H9 (cell line): Measurements from ENCODE around the gene UPK1A. TPM values are rescaled to one million over a fixed set of nuclear protein-coding genes. Genes with fewer than 3 reads are reported as not detected.

Source experiments
- DNase-seq: peaks from one replicate; pipeline ENCODE4 v3.0.0-alpha.2; 2017
- H2AFZ ChIP-seq: one replicate; pipeline ENCODE4 v1.6.1; 2013; ENCODE audit warnings: mild to moderate bottlenecking, low read length, control low read depth, moderate library complexity
- H2AK5ac ChIP-seq: 2 replicates; pipeline ENCODE4 v1.6.1; 2013; ENCODE audit warnings: low read length, control low read depth, mixed read lengths; ENCODE audit not compliant: insufficient read length
- H2BK120ac ChIP-seq: one replicate; pipeline ENCODE4 v1.6.1; 2013; ENCODE audit warnings: low read depth, mild to moderate bottlenecking, low read length, control low read depth, inconsistent platforms; ENCODE audit not compliant: poor library complexity, severe bottlenecking
- H2BK12ac ChIP-seq: 2 replicates; pipeline ENCODE4 v1.6.1; 2013; ENCODE audit warnings: low read length, control low read depth, mixed read lengths, low read depth; ENCODE audit not compliant: insufficient read length
- H2BK15ac ChIP-seq: 2 replicates; pipeline ENCODE4 v1.6.1; 2013; ENCODE audit warnings: low read depth, low read length, control low read depth
- H2BK20ac ChIP-seq: one replicate; pipeline ENCODE4 v1.6.1; 2013; ENCODE audit warnings: low read depth, mild to moderate bottlenecking, low read length, control low read depth, inconsistent platforms; ENCODE audit not compliant: poor library complexity, severe bottlenecking
- H2BK5ac ChIP-seq: 2 replicates; pipeline ENCODE4 v1.6.1; 2013; ENCODE audit warnings: low read length, control low read depth, mixed read lengths; ENCODE audit not compliant: insufficient read length
- H3K14ac ChIP-seq: 2 replicates; pipeline ENCODE4 v1.6.1; 2013; ENCODE audit warnings: low read length, control low read depth; ENCODE audit not compliant: insufficient read depth
- H3K18ac ChIP-seq: 2 replicates; pipeline ENCODE4 v1.6.1; 2013; ENCODE audit warnings: low read depth, mild to moderate bottlenecking, mixed read lengths, low read length, control low read depth; ENCODE audit not compliant: insufficient read length
- H3K23ac ChIP-seq: 2 replicates; pipeline ENCODE4 v1.6.1; 2013; ENCODE audit warnings: low read length, control low read depth, mixed read lengths, low read depth; ENCODE audit not compliant: insufficient read length
- H3K23me2 ChIP-seq: 2 replicates; pipeline ENCODE4 v1.6.1; 2013; ENCODE audit warnings: low read depth, mild to moderate bottlenecking, mixed read lengths, low read length, control low read depth; ENCODE audit not compliant: insufficient read length, poor library complexity, severe bottlenecking
- H3K27ac ChIP-seq: 2 replicates; pipeline ENCODE4 v1.5.1; 2013; ENCODE audit warnings: low read length, control low read depth, mixed read lengths, low read depth; ENCODE audit not compliant: insufficient read length
- H3K27me3 ChIP-seq: 2 replicates; pipeline ENCODE4 v1.6.1; 2013; ENCODE audit warnings: low read length, control low read depth, inconsistent platforms; ENCODE audit not compliant: insufficient read depth
- H3K4ac ChIP-seq: 2 replicates; pipeline ENCODE4 v1.6.1; 2013; ENCODE audit warnings: low read depth, mild to moderate bottlenecking, control low read depth, inconsistent platforms, low read length, moderate library complexity
- H3K4me1 ChIP-seq: 2 replicates; pipeline ENCODE4 v1.6.1; 2013; ENCODE audit warnings: low read length, control low read depth, inconsistent platforms; ENCODE audit not compliant: insufficient read depth
- H3K4me2 ChIP-seq: 2 replicates; pipeline ENCODE4 v1.6.1; 2013; ENCODE audit warnings: low read length, control low read depth, mixed read lengths; ENCODE audit not compliant: insufficient read length, insufficient read depth
- H3K56ac ChIP-seq: 2 replicates; pipeline ENCODE4 v1.6.1; 2013; ENCODE audit warnings: low read depth, mild to moderate bottlenecking, mixed read lengths, low read length, control low read depth; ENCODE audit not compliant: insufficient read length
- H3K79me1 ChIP-seq: 2 replicates; pipeline ENCODE4 v1.6.1; 2013; ENCODE audit warnings: low read depth, mild to moderate bottlenecking, moderate library complexity, low read length, control low read depth, inconsistent platforms; ENCODE audit not compliant: insufficient read depth, poor library complexity, severe bottlenecking
- H3K79me2 ChIP-seq: 2 replicates; pipeline ENCODE4 v1.6.1; 2013; ENCODE audit warnings: low read length, control low read depth, inconsistent platforms; ENCODE audit not compliant: insufficient read depth
- H3K9ac ChIP-seq: 2 replicates; pipeline ENCODE4 v1.6.1; 2013; ENCODE audit warnings: low read length, control low read depth, mixed read lengths; ENCODE audit not compliant: insufficient read length; ENCODE audit errors: extremely low read depth
- H3K9me3 ChIP-seq: one replicate; pipeline ENCODE4 v1.6.1; 2013; ENCODE audit warnings: low read depth, low read length, inconsistent platforms; ENCODE audit not compliant: control insufficient read depth
- H3T11ph ChIP-seq: one replicate; pipeline ENCODE4 v1.6.1; 2013; ENCODE audit warnings: mild to moderate bottlenecking, low read length, control low read depth, inconsistent platforms
- H4K20me1 ChIP-seq: one replicate; pipeline ENCODE4 v1.6.1; 2013; ENCODE audit not compliant: control insufficient read depth, insufficient read length, insufficient read depth
- H4K5ac ChIP-seq: 2 replicates; pipeline ENCODE4 v1.6.1; 2013; ENCODE audit warnings: low read depth, mild to moderate bottlenecking, mixed read lengths, low read length, control low read depth; ENCODE audit not compliant: insufficient read length
- H4K8ac ChIP-seq: replicated peaks from 2 replicates; pipeline ENCODE4 v1.6.1; 2013; ENCODE audit warnings: low read length, control low read depth, mixed read lengths, low read depth; ENCODE audit not compliant: insufficient read length
- H4K91ac ChIP-seq: 2 replicates; pipeline ENCODE4 v1.6.1; 2013; ENCODE audit warnings: low read depth, mild to moderate bottlenecking, moderate library complexity, mixed read lengths, low read length, control low read depth; ENCODE audit not compliant: insufficient read length
- H3K27ac Mint-ChIP-seq, 3 experiments: 2 replicates in 2 of 3; 3 replicates in 1 of 3; pipeline ENCODE4 v1.8.0; 2020 to 2021; ENCODE audit warnings: mixed read lengths in 3 of 3, mild to moderate bottlenecking in 1 of 3, moderate library complexity in 1 of 3
- H3K27me3 Mint-ChIP-seq: 2 replicates; pipeline ENCODE4 v1.8.0; 2021; ENCODE audit warnings: low read depth, mild to moderate bottlenecking, moderate library complexity, mixed read lengths
- H3K36me3 Mint-ChIP-seq, 3 experiments: 2 replicates in 2 of 3; 3 replicates in 1 of 3; pipeline ENCODE4 v1.8.0; 2020 to 2021; ENCODE audit warnings: low read depth in 3 of 3, mixed read lengths in 3 of 3; ENCODE audit not compliant: insufficient read depth in 1 of 3
- H3K4me1 Mint-ChIP-seq, 2 experiments: 2 replicates each; pipeline ENCODE4 v1.8.0; 2020; ENCODE audit warnings: mixed read lengths in 2 of 2
- H3K4me3 Mint-ChIP-seq, 2 experiments: 2 replicates in 1 of 2; 3 replicates in 1 of 2; pipeline ENCODE4 v1.8.0; 2020 to 2021; ENCODE audit warnings: mild to moderate bottlenecking in 2 of 2, mixed read lengths in 2 of 2, moderate library complexity in 1 of 2
- H3K9me3 Mint-ChIP-seq, 2 experiments: 2 replicates in 1 of 2; 3 replicates in 1 of 2; pipeline ENCODE4 v1.8.0; 2020; ENCODE audit warnings: mild to moderate bottlenecking in 2 of 2, mixed read lengths in 2 of 2, moderate library complexity in 1 of 2
- CTCF ChIP-seq: fragments of 200-600 bp; sonication (generic); conservative IDR thresholded peaks from 3 replicates; pipeline ENCODE4 v1.8.0; 2021; ENCODE audit warnings: antibody characterized with exemption, mild to moderate bottlenecking
- WGBS: extraction: QIAGEN DNeasy Blood & Tissue Kit; methylation state at CpG from one replicate; pipeline ENCODE4 v1.1.7; 2013; ENCODE audit warnings: missing lambda C conversion rate, low lambda C conversion rate, mixed read lengths; ENCODE audit not compliant: insufficient read length; ENCODE audit errors: extremely low coverage; 5-methylcytosine and 5-hydroxymethylcytosine counted together
- total RNA-seq: library from RNA; stranded (reverse); gene quantifications from 2 replicates; pipeline ENCODE4 v1.2.1, GENCODE V29; 2021

The UPK1A gene
- total RNA-seq, 1 experiment from 2014 or later = 4.3 TPM

- Histone ChIP-seq H3K27me3 (no peaks in the 10 kb centered on the region), H2BK15ac (no peak overlapping the region), H3T11ph (no peak overlapping the region), H3K23me2 (peaks cover 18% of the 10 kb centered on the region), H3K27ac (no peak overlapping the region), H3K14ac (no peak overlapping the region), H2BK20ac (no peak overlapping the region), H3K79me2 (peaks cover 11% of the 10 kb centered on the region; the same call in 1 of the 2 replicates), H3K4ac (no peak overlapping the region), H3K56ac (no peak overlapping the region), H4K91ac (no peak overlapping the region), H3K9me3 (no peaks in the 10 kb centered on the region), H3K79me1 (no peaks in the 10 kb centered on the region), H4K5ac (no peak overlapping the region), H4K20me1 (peaks cover 6% of the 10 kb centered on the region), H3K18ac (no peak overlapping the region), H2AK5ac (no peak overlapping the region), H3K4me1 (peaks cover 10% of the 10 kb centered on the region; the same call in 1 of the 2 replicates), H3K23ac (no peak overlapping the region), H2AFZ (no peak overlapping the region), H2BK5ac (no peak overlapping the region), H3K9ac (no peak overlapping the region), H4K8ac (no peak overlapping the region), H2BK120ac (no peak overlapping the region), H2BK12ac (no peak overlapping the region), H3K4me2 (peak overlapping the region; percentile 80)
- Mint-ChIP-seq H3K4me3 (peak overlapping the region; percentile 86 to 90), H3K27me3 (no peaks in the 10 kb centered on the region; the same call in 1 of the 2 replicates), H3K36me3 (peaks cover 8 to 17% (median 8%) of the 10 kb centered on the region in 3 experiments; a peak in 6 of 7 replicates), H3K4me1 (peaks cover 49 to 51% of the 10 kb centered on the region in 2 experiments), H3K27ac (no peak overlapping the region), H3K9me3 (no peaks in the 10 kb centered on the region; a peak in 1 of 5 replicates)
- TF ChIP-seq CTCF = no peak
- no peak for DNase-seq
- no CpG with 5 or more reads among the region's 7 CpGs for WGBS
Measured at GRCh38 chr19:35715355-35715809, 49.1 kb downstream of the UPK1A start.
